ENCODE measurements around the gene CEBPZOS. TPM values are rescaled to one million over a fixed set of nuclear protein-coding genes. Genes with fewer than 3 reads are reported as not detected.

CEBPZOS gene
- total RNA-seq, 2 donors from 2014 or later = 41.5 to 46.9 TPM

DNA sequence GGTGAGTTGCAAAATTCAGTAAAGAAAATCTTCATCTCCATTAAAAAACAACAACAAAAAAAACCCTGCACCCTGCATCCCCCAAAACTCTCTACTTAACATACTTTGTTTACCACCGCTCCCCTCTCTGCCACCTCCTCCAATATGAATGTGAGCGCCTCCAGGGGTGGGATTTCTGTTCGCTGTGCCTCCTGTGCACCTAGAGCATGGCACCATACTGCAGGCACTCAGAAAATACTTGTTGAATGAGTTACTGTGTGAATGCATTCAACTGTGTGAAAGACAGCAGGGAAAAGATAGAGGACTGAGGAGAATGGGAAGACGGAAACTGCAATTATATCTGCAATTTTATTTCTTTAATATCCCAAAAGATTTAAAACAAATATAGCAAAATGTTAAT lies 30.6 kb downstream of the CEBPZOS start:
- DNase-seq = no peak
- no peak for ATAC-seq
- intact Hi-C loops (cut with DNase I) = no loop called here

DNA sequence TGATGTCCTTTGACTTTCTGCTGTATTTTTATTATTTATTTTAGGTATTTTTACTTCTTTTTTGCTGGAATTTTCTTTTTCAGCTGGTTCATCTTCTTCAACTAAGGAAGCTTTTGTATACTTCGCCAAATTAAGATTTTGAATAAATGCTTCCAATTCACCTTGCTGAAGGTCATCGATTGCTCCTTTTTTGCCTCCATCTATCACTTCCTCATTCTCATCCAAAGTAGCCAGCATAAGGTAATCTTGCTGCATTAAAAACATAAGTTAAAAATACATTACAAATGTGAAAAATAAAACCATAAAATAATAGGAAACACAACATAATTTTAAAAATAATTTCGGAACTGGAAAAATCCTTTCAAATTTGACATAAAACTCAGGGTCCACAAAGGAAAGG lies 32.5 kb downstream of the CEBPZOS start:
- ATAC-seq = no peak
- DNase-seq = no peak
- intact Hi-C loops (cut with DNase I) = no loop called here

DNA sequence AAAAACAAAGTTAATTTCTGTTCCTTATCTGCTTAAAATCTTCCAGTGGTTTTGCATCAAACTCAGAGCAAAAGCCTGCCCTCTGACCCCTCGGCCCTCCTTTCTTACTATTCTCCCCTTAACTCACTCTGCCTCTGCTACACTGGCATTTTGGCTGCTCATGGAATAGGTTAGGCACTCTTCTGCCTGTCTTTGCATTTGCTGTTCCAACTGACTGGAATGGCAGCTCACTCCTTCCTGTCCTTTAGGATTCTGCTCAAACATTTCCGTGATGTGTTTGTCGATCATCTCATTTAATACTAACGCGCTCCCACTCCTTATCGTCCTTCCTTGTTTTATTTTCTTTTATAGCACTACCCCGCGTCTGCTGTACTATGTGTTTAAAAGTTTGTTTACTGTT lies 34.3 kb downstream of the CEBPZOS start:
- intact Hi-C loops (cut with DNase I) = no loop called here
- ATAC-seq = peak; percentile 1 to 2
- DNase-seq = no peak

DNA sequence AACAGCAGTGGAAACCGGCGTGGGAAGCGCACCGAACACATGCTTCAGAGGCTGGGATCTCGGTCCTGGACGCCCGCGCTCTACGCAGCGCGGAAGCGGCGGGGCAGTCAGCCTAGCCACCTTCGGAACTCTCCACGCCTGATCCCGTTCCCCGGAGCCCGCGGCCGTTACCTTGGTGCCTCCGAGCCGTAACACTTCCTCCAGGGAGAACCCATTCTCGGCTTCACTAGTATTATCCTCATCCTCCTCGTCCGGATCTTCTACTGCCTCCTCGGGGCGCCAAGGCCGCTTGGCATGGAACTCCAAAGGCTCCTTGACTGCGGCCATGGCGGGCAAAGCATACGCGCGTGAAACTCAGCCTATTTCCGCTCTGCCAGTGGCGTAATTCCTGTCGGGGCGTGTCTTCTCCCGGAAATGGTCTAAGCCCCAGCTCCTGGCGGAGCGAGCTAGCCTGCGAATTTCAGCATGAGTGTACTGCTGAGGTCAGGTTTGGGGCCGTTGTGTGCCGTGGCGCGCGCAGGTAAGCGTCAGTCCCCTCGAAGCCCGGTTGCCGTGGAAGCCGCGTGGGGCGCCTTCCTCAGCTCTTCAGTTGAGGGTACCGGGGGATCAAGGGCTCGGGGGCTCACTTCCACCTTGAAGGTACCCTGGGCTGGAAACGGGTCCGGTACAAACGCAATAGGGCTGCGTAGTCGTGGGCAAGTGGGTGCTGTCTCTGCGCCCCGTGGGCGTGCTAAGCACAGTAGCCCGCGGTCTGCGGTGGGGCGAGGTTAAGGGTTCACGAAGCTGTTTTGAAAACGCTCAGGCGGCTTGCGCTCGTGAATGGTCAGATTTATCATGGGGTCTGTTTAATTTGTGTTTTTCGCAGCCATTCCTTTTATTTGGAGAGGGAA lies 35.2 kb downstream of the CEBPZOS start, which contains the start of the genes CEBPZ and NDUFAF7:
Gene CEBPZ, minus strand, starts transcription at position 356 of the 890 bp plus-strand sequence. Its CDS starts 29 bp downstream, at position 327.
Gene NDUFAF7, plus strand, starts transcription at position 418 of the 890 bp plus-strand sequence. Its CDS starts 48 bp downstream, at position 466.
- peak; percentile 94 for DNase-seq
- ATAC-seq = peak; percentile 97 to 99
- intact Hi-C loops (cut with DNase I) = no loop called here

DNA sequence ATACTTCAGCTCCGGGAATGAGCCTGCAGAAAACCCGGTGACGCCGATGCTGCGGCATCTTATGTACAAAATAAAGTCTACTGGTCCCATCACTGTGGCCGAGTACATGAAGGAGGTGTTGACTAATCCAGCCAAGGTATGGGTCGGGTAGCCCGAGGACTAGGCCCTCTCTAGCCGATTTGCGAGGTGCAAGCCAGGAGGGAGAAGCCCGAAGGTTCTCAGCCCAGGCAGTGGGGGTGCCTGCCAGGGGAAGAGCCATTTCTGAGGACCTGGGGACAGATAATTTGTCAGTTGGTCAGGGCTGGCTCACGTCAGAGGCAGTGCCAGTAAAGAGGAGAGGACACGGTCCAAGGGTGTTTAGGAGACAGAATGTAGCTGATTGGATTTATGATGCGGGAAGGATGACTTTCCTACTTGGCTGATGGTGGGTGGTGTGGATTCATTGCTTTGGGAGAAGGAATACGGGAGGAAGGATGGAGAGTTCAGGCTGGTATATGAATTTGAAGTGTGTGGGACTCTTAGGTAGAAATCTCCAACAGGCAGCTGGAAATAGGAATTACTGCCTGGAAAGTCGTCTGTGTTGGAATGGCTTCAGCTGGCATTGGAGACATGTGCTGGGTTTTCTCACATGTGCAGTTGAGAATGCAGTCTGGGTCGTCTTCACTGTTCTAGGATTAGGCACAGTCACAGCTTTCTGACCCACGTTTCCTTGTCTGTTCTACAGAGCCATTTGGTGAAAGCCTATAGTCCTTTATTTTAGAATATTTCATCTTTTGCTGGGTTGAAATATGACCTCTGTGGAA lies 36.0 kb downstream of the CEBPZOS start:
- intact Hi-C loops (cut with DNase I) = no loop called here
- peak; percentile 33 for DNase-seq
- ATAC-seq = peak; percentile 29 to 30

DNA sequence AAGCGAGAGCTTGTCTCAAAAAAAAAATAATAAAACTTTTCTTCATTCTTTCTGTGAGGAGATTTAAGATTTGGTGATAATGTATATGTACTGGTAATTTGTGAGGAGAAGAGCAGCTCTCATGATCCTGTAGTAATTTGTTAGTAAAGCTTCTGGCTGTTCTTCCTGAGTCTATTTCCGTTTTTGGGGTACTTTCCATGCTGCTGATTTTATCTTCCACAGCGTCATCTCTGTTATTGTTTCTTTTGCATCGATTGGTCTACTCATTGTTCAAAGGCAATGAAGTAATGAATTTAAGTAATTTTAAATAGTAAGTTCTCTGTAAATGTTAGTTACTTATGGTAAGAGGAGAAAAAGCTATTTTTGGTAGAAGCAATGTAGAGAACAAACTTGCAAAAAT lies 47.1 kb downstream of the CEBPZOS start:
- intact Hi-C loops (cut with DNase I) = no loop called here

DNA sequence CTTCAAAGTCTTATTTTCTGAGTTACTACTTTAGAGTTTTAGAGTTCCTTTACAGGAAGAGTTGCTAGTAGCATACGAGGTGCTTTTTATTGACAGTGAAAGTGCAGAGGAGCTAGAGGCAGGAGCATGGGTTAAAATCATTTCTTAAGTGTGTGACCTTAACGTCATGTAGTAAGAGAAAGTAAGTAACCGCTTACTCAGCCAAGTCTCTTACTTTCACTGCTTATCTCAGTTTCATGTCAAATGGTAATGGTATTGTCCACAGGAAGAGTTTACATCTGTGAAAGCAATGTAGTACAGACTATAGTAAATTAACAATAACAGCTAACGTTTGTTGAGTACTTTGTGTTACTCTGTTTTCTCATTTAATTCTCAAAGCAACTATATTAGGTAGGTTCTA lies 47.7 kb downstream of the CEBPZOS start:
- DNase-seq (no peak), ATAC-seq (peak in 1 of 2 donors; percentile 27)
- intact Hi-C loops (cut with DNase I) = no loop called here

More for the DNA sequence above, 47.1 kb downstream of the CEBPZOS start:
- ATAC-seq (no peak), DNase-seq (no peak)

DNA sequence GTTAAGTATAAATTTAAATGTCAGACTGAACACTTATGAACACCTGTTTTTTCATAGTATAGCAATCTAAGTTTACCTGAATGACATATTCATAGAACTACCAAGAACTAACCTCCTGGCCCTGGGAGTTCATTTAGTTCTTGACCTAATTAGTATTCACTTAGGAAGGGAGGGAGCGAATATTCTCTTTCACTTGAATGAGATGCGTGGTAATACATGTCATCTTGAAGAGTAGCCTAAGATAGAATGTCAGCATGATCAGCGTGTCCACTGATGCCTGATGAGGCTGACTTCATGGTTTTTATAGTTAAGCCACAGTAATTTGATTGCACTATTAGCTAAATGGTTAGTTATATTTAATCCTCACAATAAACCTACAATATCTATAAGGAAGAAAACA lies 48.5 kb downstream of the CEBPZOS start:
- no peak for DNase-seq
- intact Hi-C loops (cut with DNase I) = no loop called here
- no peak for ATAC-seq

DNA sequence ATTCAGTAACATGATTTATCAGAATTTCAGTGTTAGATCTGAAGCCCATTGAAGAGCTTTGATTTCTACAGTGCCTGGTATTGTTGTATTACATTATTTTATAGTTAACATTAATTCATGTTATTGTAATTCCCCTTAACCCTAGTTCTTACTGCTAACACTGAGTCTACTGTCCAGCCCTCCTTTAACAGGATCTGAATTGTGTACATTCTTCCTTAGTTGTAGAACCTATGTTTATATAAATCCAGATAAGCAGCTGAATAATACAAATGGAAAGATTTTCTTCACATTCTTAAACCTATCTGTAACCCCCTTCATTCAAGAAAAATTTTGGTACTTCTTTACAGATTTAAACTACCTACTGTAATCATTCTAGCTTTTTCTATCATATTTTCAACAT lies 49.9 kb downstream of the CEBPZOS start:
- no peak for ATAC-seq
- intact Hi-C loops (cut with DNase I) = no loop called here

DNA sequence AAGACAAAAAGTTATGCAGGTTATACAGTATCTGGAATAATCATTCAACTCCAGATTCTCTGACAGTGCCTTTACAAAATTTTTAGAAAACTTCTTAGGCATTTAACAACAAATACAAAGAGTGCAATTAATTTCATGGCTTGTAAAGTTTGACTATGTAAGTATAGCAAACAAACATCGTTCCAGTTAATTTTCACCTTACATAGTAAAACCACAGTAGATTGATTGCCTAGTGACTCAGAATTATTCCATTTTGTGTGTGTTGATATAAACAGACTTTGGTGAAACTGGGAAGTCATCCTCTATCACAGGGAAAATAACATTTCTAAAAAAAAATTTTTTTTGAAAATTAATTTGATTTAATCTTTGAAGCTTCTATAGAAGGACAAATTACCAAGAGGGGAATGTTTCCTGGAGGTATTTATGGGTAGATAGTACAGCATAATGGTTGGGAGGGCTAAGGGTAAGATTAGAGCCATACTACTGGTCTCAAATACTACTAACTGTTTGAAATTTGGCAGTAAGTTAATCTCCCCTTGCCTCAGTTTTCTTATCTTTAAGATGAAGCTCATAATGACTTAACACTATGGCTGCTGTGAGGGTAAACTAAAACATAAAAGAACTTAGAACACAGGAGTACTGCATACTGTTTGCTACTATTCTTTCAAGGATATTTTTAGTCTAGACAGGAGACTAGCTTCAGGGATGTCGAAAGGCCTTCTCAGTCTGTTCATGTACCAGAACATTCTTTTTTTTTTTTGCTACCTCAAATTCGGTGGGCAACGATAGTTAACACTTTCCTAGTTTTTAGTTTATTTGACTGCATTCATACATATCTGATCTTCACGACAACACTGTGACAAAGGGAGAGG lies 54.8 kb downstream of the CEBPZOS start:
- intact Hi-C loops (cut with DNase I) = no loop called here
- ATAC-seq (no peak), DNase-seq (no peak)

More for the DNA sequence above, 49.9 kb downstream of the CEBPZOS start:
- DNase-seq = no peak

Other genes starting within 250 kb of the CEBPZOS start
- 10 to 100 TPM; 33.8 to 35.3 TPM for gene STRN, start 230.0 kb upstream of the CEBPZOS start, total RNA-seq
- gene HEATR5B, start 112.1 kb upstream of the CEBPZOS start, total RNA-seq = 10 to 100 TPM; 11.6 to 16.3 TPM
- gene GPATCH11, start 112.0 kb upstream of the CEBPZOS start, total RNA-seq = 1 to 10 TPM; 5.9 to 7.3 TPM
- gene EIF2AK2, start 39.5 kb upstream of the CEBPZOS start, total RNA-seq = 10 to 100 TPM; 19.3 to 26.8 TPM
- not detected for gene SULT6B1, start 7.8 kb upstream of the CEBPZOS start, total RNA-seq
- gene CEBPZ, start 35.1 kb downstream of the CEBPZOS start, total RNA-seq = 10 to 100 TPM; 33.2 to 41.9 TPM
- gene NDUFAF7, start 35.2 kb downstream of the CEBPZOS start, total RNA-seq = 10 to 100 TPM; 17.1 to 22.2 TPM
- 10 to 100 TPM; 15.9 to 21.0 TPM for gene PRKD3, start 128.3 kb downstream of the CEBPZOS start, total RNA-seq
- 1 to 10 TPM; 1.4 to 2.5 TPM for gene QPCT, start 148.1 kb downstream of the CEBPZOS start, total RNA-seq